Ascending aorta (tissue), 2 donors: ENCODE results near the gene BACE2. TPM values are rescaled to one million over a fixed set of nuclear protein-coding genes. Genes with fewer than 3 reads are reported as not detected.

ENCODE experiments used
- DNase-seq, 2 donors: peaks; one replicate each; pipeline ENCODE4 v3.0.0-alpha.2; 2019; ENCODE audit warnings: low spot score in 2 of 2
- H3K27ac ChIP-seq, 2 donors: fragments of 200-600 bp; sonication (generic); one replicate each; pipeline ENCODE4 v1.5.1; 2016 to 2017; ENCODE audit warnings: mild to moderate bottlenecking in 1 of 2
- H3K27me3 ChIP-seq: fragments of 200-600 bp; sonication (generic); one replicate; pipeline ENCODE4 v1.5.1; 2017
- H3K36me3 ChIP-seq, 2 donors: fragments of 200-600 bp; sonication (generic); one replicate each; pipeline ENCODE4 v1.5.1; 2016
- H3K4me1 ChIP-seq, 2 donors: fragments of 200-600 bp; sonication (generic); one replicate each; pipeline ENCODE4 v1.5.1; 2016 to 2017; ENCODE audit warnings: mild to moderate bottlenecking in 1 of 2
- H3K4me3 ChIP-seq, 2 donors: fragments of 200-600 bp; sonication (generic); one replicate each; pipeline ENCODE4 v1.5.1; 2016 to 2017; ENCODE audit warnings: mild to moderate bottlenecking in 1 of 2
- H3K9me3 ChIP-seq, 2 donors: fragments of 200-600 bp; sonication (generic); one replicate each; pipeline ENCODE4 v1.5.1; 2016
- CTCF ChIP-seq, 3 experiments: fragments of 200-600 bp in 2 of 3; fragments of 450-650 bp in 1 of 3; sonication (generic) in 2 of 3; IDR thresholded peaks; one replicate each; pipeline ENCODE4 v1.5.1; 2016 to 2019; ENCODE audit warnings: antibody characterized with exemption in 3 of 3, mild to moderate bottlenecking in 1 of 3, moderate library complexity in 1 of 3
- intact Hi-C: fragments of 100-400 bp; cut with DNase I; formaldehyde crosslinking; loops from one replicate; pipeline ENCODE4 v1.15.1; 2023
- total RNA-seq: library from RNA; depleted of rRNA; stranded (reverse); fragments of >200 nt; gene quantifications from one replicate; pipeline ENCODE4 v1.1.0, GENCODE V29; 2016

BACE2 gene
- total RNA-seq, 1 donor from 2014 or later: 151 TPM

DNA sequence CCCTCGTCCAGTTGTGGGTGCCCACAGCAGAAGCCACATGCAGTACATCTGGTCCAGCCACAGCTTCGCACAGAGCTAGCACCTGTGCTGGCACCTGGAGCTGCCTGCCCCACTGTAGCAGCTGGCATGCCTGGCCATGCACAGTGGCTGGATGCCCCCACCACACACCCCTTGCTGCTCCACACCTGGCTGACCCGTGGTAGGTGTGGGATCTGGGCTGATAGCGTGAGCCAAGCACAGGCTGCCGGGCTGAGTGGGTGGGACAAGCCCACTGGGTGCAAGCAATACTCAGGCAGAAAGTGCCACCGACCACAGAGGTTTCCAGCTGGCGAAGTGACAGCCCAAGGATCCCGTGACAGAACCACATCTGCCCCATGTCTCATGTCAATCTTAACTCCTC lies 30.6 kb upstream of the BACE2 start:
- Histone ChIP-seq H3K36me3 (no peaks in the 10 kb centered on the region), H3K4me1 (peaks cover 0 to 11% of the 10 kb centered on the region in 2 donors), H3K27me3 (no peaks in the 10 kb centered on the region), H3K9me3 (no peaks in the 10 kb centered on the region), H3K27ac (no peak overlapping the region), H3K4me3 (no peak overlapping the region)
- DNase-seq: no peak
- intact Hi-C loops: no loop called here
- no peak for TF ChIP-seq CTCF (IDR thresholded peaks at IDR 0.05)

DNA sequence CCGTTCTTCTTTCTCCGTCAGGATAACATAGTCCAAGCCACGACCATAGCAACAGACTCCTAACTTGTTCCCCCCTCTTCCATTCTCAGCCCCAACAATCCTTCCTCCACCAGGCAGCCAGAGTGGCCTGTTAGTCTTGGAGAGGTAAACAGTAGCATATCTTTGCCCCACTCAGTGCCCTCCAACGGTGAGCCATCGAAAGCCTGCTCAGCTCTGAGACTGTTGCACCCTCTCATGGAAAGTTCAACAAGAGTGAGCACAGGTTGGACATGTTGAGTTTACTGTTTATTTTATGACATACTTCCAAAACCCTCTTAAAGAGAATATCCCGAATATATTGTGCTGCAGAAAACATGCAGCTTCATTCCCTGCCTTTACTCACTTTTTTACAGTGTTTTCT lies 30.1 kb upstream of the BACE2 start:
- no peaks in the 10 kb centered on the region for H3K27me3 ChIP-seq
- intact Hi-C loops: no loop called here
- no peak for TF ChIP-seq CTCF (IDR thresholded peaks at IDR 0.05)
- no peak overlapping the region for H3K27ac ChIP-seq
- DNase-seq: no peak
- no peaks in the 10 kb centered on the region for H3K9me3 ChIP-seq
- H3K4me1 ChIP-seq: peaks cover 0 to 11% of the 10 kb centered on the region in 2 donors
- no peaks in the 10 kb centered on the region for H3K36me3 ChIP-seq
- H3K4me3 ChIP-seq: no peak overlapping the region

GRCh38 chr21:41138711-41139110 lies 29.2 kb upstream of the BACE2 start:
- DNase-seq: no peak
- H3K27me3 ChIP-seq: no peaks in the 10 kb centered on the region
- no peak for TF ChIP-seq CTCF (IDR thresholded peaks at IDR 0.05)
- no peaks in the 10 kb centered on the region for H3K36me3 ChIP-seq
- intact Hi-C loops: no loop called here
- peaks cover 0 to 11% of the 10 kb centered on the region in 2 donors for H3K4me1 ChIP-seq
- no peaks in the 10 kb centered on the region for H3K9me3 ChIP-seq
- H3K4me3 ChIP-seq: no peak overlapping the region
- no peak overlapping the region for H3K27ac ChIP-seq

DNA sequence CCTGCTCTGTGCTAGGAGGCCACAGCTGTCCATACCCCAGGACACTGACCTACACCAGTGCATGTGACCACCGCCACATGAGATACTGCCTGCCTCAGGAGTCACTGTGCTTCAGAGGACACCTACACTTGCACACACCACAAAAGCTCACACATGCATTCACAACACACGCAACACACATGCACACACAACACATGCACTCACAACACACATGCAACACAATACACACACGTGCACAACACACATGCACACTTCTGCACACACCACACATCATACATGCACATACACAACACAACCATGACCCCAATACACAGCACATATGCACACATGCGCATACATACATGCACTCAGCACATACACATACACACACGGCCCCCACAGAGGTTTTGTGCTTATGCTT lies 28.7 kb upstream of the BACE2 start:
- DNase-seq: no peak

GRCh38 chr21:41139951-41140350 lies 28.0 kb upstream of the BACE2 start:
- no peaks in the 10 kb centered on the region for H3K27me3 ChIP-seq
- no peak overlapping the region for H3K27ac ChIP-seq
- peaks cover 0 to 11% of the 10 kb centered on the region in 2 donors for H3K4me1 ChIP-seq
- no peak overlapping the region for H3K4me3 ChIP-seq
- intact Hi-C loops: no loop called here
- DNase-seq: no peak
- TF ChIP-seq CTCF (IDR thresholded peaks at IDR 0.05): no peak
- no peaks in the 10 kb centered on the region for H3K36me3 ChIP-seq
- no peaks in the 10 kb centered on the region for H3K9me3 ChIP-seq

More for the DNA sequence above, 28.7 kb upstream of the BACE2 start:
- Histone ChIP-seq H3K36me3 (no peaks in the 10 kb centered on the region), H3K4me1 (peaks cover 0 to 11% of the 10 kb centered on the region in 2 donors), H3K9me3 (no peaks in the 10 kb centered on the region), H3K4me3 (no peak overlapping the region), H3K27me3 (no peaks in the 10 kb centered on the region), H3K27ac (no peak overlapping the region)
- intact Hi-C loops: no loop called here
- TF ChIP-seq CTCF (IDR thresholded peaks at IDR 0.05): no peak

GRCh38 chr21:41141031-41141457 lies 26.9 kb upstream of the BACE2 start:
- H3K27ac ChIP-seq: no peak overlapping the region
- H3K4me1 ChIP-seq: peaks cover 0 to 11% of the 10 kb centered on the region in 2 donors
- no peaks in the 10 kb centered on the region for H3K36me3 ChIP-seq
- intact Hi-C loops: no loop called here
- H3K27me3 ChIP-seq: no peaks in the 10 kb centered on the region
- no peak overlapping the region for H3K4me3 ChIP-seq
- no peak for TF ChIP-seq CTCF (IDR thresholded peaks at IDR 0.05)
- no peaks in the 10 kb centered on the region for H3K9me3 ChIP-seq
- no peak for DNase-seq
